ENCODE data around the gene TPSB2. TPM values are rescaled to one million over a fixed set of nuclear protein-coding genes. Genes with fewer than 3 reads are reported as not detected.

TPSB2 gene
- total RNA-seq, 1 donor from 2014 or later, result 181 TPM

GRCh38 chr16:1262210-1262845 lies 32.3 kb upstream of the TPSB2 start:
- H3K36me3 ChIP-seq, result no peaks in the 10 kb centered on the region
- no peak overlapping the region for H3K27ac ChIP-seq
- intact Hi-C loops (cut with DNase I), result no loop called here
- H3K27me3 ChIP-seq, result peaks cover 49% of the 10 kb centered on the region
- no peak for TF ChIP-seq CTCF (IDR thresholded peaks at IDR 0.05)
- H3K4me3 ChIP-seq, result no peak overlapping the region
- no peaks in the 10 kb centered on the region for H3K9me3 ChIP-seq
- ATAC-seq, result no peak
- H3K4me1 ChIP-seq, result no peaks in the 10 kb centered on the region
- no peak for DNase-seq

GRCh38 chr16:1261131-1261892 lies 31.3 kb upstream of the TPSB2 start:
- TF ChIP-seq CTCF (IDR thresholded peaks at IDR 0.05), result no peak
- no peak for DNase-seq
- H3K27ac ChIP-seq, result no peak overlapping the region
- H3K36me3 ChIP-seq, result no peaks in the 10 kb centered on the region
- no peaks in the 10 kb centered on the region for H3K9me3 ChIP-seq
- H3K27me3 ChIP-seq, result peaks cover 49% of the 10 kb centered on the region
- intact Hi-C loops (cut with DNase I), result no loop called here
- H3K4me3 ChIP-seq, result no peak overlapping the region
- no peaks in the 10 kb centered on the region for H3K4me1 ChIP-seq
- ATAC-seq, result no peak

- TF ChIP-seq CTCF (IDR thresholded peaks at IDR 0.05), result no peak
- Histone ChIP-seq H3K36me3 (no peaks in the 10 kb centered on the region), H3K9me3 (no peaks in the 10 kb centered on the region), H3K27me3 (peaks cover 49% of the 10 kb centered on the region), H3K4me1 (no peaks in the 10 kb centered on the region), H3K4me3 (no peak overlapping the region), H3K27ac (no peak overlapping the region)
- DNase-seq (no peak), ATAC-seq (no peak)
- intact Hi-C loops (cut with DNase I), result no loop called here
Observed at GRCh38 chr16:1260101-1260680, 30.2 kb upstream of the TPSB2 start.

- no peaks in the 10 kb centered on the region for H3K36me3 ChIP-seq
- TF ChIP-seq CTCF (IDR thresholded peaks at IDR 0.05), result no peak
- H3K4me3 ChIP-seq, result no peak overlapping the region
- H3K27ac ChIP-seq, result no peak overlapping the region
- H3K9me3 ChIP-seq, result no peaks in the 10 kb centered on the region
- no peaks in the 10 kb centered on the region for H3K4me1 ChIP-seq
- DNase-seq (no peak), ATAC-seq (no peak)
- intact Hi-C loops (cut with DNase I), result no loop called here
- peaks cover 49% of the 10 kb centered on the region for H3K27me3 ChIP-seq
Observed at GRCh38 chr16:1259760-1260068, 29.7 kb upstream of the TPSB2 start.

GRCh38 chr16:1258906-1259759 lies 29.1 kb upstream of the TPSB2 start:
- no peak for TF ChIP-seq CTCF (IDR thresholded peaks at IDR 0.05)
- Histone ChIP-seq H3K36me3 (no peaks in the 10 kb centered on the region), H3K27me3 (peaks cover 49% of the 10 kb centered on the region), H3K9me3 (no peaks in the 10 kb centered on the region), H3K4me1 (no peaks in the 10 kb centered on the region), H3K4me3 (no peak overlapping the region), H3K27ac (no peak overlapping the region)
- ATAC-seq (no peak), DNase-seq (no peak)
- intact Hi-C loops (cut with DNase I), result no loop called here
